NCI-H2081 (cell line): ENCODE results near the gene FLT3LG.
A peak's percentile ranks its signal among the peaks of the same experiment; 100 is the strongest.
"Not testable (repeated sequence)": the region's sequence is repeated elsewhere in the genome, so short reads cannot be mapped to it uniquely, and the experiment has no call there.

Experiments
- DNase-seq, 2 experiments: peaks; one replicate each; lab custom pipeline; 2025; lab: John Stamatoyannopoulos, UW

FLT3LG gene

DNA sequence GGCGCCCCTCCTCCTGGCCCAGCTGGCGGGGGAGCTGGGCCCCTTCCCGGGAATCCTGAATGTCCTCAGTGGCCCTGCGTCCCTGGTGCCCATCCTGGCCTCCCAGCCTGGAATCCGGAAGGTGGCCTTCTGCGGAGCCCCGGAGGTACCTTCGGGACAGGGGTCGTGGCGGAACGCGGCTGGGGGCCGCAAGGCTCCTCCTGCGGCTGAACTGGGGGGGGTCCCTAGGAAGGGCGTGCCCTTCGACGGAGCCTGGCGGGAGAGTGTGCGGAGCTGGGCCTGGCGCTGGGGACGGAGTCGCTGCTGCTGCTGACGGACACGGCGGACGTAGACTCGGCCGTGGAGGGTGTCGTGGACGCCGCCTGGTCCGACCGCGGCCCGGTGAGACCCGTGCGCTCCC lies 12.4 kb upstream of the FLT3LG start:
- no peak for DNase-seq

DNA sequence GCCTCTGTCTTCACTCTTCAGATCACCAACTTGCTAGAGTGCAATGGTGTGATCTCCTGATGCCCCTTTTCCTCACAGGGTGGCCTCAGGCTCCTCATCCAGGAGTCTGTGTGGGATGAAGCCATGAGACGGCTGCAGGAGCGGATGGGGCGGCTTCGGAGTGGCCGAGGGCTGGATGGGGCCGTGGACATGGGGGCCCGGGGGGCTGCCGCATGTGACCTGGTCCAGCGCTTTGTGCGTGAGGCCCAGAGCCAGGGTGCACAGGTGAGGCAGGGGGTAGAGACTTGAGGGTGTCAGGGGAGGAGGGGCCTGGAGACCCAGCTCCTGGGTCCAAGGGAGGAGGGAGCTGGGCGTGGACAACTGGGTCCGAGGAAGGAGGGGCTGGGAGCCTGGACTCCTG lies 11.5 kb upstream of the FLT3LG start:
- DNase-seq = no peak

DNA sequence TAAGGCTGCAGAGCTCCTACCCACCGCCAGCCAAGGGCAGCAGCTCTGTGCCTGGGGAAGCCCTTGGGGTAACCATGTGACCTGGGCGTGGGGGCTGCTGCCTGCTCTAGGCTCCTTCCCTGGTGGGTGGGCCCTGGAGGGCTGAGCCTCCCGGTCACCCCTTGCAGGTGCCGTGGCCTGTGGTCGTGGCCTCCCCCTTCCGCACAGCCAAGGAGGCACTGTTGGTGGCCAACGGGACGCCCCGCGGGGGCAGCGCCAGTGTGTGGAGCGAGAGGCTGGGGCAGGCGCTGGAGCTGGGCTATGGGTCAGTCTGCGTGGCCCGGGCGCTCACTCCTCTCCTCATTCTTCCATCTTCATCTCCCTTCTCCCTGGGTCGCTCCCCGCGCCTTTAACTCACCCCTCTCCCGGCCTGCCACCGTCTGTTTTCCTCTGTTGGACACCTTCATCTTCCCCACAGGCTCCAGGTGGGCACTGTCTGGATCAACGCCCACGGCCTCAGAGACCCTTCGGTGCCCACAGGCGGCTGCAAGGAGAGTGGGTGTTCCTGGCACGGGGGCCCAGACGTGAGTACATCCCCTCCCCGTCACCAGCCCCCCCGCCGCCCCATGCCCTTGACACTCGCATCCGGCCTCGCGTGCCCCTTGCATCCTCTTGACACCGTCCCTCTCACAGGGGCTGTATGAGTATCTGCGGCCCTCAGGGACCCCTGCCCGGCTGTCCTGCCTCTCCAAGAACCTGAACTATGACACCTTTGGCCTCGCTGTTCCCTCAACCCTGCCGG lies 9.9 kb upstream of the FLT3LG start:
- no peak for DNase-seq

DNA sequence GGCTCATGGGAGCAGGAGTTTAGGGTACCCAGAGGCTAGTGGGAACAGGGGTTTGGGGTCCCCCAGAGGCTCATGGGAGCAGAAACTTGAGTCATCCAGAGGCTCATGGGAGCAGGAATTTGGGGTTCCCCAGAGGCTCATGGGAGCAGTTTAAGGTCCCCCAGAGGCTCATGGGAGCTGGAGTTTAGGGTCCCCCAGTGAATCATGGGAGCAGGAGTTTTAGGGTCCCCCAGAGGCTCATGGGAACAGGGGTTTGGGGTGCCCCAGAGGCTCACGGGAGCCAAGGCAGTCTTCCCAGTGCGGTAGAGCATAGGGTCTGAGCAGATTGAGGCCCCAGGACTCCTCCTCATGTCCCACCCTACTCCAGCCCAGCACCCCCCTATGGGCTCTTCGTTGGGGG lies 8.6 kb upstream of the FLT3LG start:
- no peak for DNase-seq

DNA sequence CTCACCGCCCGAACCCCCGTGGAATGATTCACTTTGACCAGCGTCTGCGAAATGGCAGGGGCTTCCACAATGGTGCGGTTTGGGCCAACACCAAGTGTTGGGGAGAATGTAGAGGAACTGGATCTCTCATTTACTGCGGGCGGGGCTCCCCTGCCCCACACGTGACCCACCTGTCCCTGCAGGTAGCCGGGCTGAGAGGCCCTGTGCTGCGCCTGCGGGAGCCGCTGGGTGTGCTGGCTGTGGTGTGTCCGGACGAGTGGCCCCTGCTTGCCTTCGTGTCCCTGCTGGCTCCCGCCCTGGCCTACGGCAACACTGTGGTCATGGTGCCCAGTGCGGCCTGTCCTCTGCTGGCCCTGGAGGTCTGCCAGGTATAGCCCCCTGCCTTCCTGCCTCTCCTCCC lies 5.8 kb upstream of the FLT3LG start:
- DNase-seq = no peak

DNA sequence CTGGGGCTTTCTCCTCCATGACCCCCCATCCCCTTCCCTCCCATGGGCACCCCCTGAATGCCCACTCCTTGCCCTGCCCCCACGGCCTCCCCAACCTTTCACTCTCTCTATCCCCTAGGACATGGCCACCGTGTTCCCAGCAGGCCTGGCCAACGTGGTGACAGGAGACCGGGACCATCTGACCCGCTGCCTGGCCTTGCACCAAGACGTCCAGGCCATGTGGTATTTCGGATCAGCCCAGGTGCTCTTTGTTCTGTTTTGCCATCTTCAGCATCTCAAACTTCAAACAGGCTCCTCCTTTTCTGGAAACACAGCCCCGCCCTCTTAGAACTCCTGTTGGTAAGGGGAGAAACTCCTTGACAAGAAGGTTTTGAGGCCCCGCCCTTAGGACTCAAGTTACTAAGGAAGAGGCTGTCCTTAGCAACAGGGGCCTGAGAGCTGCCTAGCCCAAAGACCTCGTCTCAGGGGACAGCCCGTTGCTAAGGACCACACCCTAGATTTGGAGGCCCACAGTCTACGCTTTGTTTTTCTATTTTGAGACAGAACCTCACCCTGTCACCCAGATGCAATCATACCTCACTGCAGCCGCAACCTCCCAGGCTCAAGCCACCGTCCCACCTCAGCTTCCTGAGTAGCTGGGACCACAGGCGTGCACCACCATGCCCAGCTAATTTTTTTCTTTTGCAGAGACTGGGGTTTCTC lies 5.1 kb upstream of the FLT3LG start:
- DNase-seq = peak in 1 of 2 experiments; percentile 27

DNA sequence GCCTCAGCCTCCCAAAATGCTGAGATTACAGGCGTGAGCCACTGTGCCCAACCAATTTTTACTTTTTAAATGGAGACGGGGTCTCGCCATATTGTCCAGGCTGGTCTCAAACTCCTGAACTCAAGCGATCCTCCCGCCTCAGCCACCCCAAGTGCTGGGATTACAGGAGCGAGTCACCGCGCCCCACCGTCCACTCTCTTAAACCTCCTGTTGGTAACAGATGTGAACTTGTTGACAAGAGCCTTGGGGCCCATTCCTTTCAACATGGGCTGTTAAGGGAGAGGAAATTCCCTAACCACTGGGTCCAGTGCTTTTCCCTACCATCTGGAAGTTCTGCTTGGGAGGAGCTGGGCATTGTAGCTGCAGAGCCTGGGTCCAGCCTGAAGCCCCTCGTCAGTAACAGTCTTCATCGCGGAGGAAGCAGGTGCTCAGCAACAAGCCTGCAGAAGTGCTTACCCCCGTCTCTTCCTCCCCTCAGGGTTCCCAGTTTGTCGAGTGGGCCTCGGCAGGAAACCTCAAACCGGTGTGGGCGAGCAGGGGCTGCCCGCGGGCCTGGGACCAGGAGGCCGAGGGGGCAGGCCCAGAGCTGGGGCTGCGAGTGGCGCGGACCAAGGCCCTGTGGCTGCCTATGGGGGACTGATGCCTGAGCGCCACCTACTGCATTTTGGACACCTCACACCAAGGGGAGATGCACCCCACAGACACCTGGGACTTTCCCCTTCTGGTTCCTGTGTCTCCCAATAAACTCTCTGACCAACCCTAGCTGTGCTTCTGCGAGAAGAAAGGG lies 4.0 kb upstream of the FLT3LG start:
- no peak for DNase-seq

DNA sequence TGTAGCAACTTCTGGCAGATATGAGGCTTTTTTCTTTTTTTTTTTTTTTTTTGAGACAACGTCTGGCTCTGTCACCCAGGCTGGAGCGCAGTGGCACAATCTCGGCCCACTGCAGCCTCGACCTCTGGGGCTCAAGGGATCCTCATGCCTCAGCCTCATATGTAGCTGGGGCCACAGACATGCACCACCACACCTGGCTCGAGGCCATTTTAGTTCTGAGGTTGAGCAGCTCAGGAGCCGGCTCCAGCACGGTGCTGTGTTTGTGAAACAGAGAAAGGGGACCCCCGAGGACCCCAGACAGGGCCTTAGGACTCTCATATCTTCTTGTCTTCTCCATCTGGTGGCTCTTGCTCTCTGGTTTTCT lies 3.4 kb upstream of the FLT3LG start:
- DNase-seq = no peak

DNA sequence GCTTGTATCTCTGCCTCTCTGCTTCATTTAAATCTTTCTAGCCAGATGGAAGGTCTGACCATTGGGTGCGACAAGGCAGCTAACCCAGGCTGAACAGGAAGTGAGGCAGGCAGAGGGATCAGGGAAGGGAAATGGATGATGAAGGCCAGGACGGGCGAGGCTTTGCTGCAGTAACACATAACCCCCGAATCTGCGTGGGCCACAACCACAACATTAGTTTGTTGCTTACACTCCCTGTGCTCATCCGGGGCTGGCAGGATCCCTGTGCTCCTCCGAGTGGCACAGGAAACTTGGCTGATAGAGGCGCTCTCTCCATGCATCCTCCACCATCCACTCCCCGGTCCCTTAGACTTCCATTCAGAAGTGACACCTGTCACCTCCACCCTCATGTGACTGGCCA lies 1.1 kb upstream of the FLT3LG start:
- no peak for DNase-seq

DNA sequence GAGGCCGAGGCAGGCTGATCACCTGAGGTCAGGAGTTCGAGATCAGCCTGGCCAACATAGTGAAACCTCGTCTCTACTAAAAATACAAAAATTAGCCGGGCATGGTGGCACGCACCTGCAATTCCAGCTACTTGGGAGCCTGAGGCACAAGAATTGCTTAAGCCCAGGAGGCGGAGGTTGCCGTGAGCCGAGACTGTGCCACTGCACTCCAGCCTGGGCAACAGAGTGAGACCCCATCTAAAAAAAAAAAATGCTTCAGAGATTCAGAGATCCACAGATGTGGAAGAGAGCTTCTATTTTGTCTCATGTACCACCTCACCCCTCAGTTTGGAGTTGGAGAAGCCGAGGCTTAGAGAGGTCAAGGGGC lies 531 bp upstream of the FLT3LG start:
- not testable (repeated sequence) for DNase-seq

DNA sequence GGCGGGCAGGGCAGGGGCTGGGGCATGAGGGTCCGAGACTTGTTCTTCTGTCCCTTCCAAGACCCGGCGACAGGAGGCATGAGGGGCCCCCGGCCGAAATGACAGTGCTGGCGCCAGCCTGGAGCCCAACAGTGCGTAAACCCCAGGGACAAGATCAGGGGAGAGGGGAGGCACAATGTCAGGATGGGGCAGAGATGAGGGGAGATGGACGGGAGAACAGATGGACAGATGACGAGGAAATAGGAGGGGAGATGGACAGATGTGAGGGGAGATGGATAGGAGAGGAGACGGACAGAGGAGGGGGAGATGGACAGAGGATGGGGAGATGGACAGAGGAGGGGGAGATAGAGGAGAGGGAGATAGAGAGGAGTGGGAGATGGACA lies 518 bp downstream of the FLT3LG start:
- DNase-seq = no peak

DNA sequence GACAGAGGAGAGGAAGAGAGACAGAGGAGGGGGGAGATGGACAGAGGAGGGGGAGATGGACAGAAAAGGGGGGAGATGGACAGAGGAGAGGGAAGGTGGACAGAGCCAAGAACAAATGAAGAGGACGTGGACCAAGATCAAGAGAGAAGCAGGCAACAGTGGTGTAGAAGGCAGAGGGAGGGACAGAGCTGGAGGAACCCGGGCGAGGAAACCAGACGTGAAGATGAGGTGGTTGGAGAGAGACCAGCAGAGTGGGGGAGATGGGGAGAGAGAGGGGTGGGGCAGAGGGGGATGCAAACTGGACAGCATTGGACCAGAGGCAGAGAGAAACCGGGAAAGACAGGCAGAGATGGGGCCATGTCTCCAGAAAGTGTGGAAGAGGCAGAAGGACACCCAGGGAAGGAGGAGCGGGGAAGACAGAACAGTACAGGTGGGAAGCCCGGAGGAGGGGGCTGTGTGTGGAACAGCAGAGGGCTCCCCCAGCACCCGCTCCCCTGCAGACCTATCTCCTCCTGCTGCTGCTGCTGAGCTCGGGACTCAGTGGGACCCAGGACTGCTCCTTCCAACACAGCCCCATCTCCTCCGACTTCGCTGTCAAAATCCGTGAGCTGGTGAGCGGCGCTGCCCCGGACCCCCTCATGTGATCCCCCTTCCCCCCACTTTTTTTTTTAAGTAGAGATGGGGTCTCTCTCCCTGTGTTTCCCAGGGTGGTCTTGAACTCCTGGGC lies 1.3 kb downstream of the FLT3LG start:
- DNase-seq = no peak

DNA sequence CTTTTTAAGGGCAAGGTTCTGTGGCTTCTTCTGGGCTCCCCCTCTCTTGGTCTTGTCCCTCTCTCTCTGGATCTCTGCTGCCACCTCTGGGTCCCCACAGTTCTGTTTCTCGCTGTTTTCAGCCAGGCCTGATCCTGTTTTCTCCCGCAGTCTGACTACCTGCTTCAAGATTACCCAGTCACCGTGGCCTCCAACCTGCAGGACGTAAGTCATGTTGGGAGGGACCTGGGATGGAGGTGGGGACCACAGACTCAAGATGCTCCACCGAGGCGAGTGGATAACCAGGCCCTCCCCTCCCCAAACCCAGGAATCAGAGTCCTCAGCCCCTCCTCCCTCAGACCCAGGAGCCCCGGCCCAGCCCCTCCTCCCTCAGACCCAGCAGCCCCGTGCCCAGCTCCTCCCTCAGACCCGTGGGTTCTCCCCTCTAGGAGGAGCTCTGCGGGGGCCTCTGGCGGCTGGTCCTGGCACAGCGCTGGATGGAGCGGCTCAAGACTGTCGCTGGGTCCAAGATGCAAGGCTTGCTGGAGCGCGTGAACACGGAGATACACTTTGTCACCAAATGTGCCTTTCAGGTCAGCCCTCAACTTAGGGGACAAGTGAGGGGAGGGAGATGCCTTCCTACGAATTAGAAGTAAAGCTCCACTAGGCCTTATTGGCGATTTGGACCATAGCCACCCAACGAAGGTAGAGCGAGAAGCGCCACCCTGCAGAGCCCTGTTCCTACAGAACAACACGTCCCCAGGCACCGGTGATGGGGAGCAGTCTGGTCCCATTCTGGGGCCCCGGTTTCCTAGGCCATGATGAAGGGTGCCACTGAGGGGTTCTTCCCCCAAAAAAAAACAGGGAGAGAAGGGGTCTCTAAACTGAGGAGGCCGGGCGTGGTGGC lies 2.2 kb downstream of the FLT3LG start:
- DNase-seq = no peak

DNA sequence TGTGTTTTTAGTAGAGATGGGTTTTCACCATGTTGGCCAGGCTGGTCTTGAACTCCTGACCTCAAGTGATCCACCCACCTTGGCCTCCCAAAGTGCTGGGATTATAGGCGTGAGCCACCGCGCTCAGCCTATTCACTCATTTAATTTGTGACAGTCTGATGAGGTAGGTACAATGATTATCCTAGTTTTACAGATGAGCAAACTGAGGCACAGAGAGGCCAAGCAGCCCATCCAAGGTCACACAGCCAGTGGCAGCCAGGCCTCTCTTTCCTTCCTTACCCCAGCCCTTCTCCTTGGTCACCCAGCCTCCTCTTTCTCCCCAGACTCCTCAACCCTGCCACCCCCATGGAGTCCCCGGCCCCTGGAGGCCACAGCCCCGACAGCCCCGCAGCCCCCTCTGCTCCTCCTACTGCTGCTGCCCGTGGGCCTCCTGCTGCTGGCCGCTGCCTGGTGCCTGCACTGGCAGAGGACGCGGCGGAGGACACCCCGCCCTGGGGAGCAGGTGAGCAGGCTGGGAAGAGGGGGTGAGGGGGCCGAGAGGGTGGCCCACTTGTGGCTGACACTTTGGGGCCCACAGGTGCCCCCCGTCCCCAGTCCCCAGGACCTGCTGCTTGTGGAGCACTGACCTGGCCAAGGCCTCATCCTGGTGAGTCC lies 6.1 kb downstream of the FLT3LG start:
- DNase-seq = no peak

DNA sequence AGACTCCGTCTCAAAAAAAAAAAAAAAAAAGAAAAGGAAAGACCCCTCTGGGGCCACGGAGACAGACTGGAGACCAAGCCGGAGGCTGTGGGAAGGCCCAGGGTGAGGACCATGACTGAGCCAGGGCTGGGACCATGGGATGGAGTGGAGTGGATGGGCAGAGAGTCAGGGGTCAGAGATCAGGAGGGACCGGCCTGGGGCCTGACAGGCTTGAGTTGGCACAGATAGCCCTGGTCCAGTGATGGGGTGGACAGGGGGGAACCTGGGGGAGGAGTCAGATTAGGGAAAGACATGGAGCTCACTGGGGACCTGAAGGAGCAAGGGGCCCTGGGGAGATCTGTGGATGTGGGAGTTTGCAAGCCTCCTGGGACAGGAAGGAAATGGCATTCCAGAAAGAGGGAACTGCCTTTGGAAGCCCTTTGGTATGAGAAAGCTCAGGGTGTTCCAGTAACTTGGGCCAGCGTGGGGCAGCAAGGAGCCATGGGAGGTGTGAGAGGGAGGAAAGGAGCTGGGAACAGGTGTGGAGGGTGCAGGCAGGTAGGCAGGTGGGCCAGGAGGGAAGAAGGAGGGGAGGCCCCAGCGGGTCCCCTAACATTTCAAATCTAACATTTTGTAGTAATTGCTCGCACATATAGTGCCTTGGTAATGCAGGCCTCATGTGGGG lies 7.1 kb downstream of the FLT3LG start:
- no peak for DNase-seq

DNA sequence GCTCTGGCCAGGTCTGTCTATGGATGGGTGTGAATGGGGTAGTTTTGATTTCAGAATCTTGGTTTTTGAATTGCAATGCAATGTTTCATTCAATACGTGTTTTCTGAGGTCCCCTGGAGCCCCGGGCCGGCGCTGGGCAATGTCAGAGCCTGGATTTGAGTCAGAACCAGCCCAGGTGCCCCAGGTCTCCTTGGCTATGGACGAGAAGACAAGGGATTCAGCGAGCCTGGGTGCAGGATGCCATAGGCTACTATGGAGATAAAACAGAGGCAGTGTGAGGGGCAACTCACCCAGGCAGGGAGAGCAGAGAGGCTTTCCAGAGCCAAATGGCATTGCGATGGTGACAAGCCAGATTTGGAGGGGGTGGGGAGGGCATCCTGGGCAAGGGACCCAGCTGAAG lies 12.2 kb downstream of the FLT3LG start:
- no peak for DNase-seq

DNA sequence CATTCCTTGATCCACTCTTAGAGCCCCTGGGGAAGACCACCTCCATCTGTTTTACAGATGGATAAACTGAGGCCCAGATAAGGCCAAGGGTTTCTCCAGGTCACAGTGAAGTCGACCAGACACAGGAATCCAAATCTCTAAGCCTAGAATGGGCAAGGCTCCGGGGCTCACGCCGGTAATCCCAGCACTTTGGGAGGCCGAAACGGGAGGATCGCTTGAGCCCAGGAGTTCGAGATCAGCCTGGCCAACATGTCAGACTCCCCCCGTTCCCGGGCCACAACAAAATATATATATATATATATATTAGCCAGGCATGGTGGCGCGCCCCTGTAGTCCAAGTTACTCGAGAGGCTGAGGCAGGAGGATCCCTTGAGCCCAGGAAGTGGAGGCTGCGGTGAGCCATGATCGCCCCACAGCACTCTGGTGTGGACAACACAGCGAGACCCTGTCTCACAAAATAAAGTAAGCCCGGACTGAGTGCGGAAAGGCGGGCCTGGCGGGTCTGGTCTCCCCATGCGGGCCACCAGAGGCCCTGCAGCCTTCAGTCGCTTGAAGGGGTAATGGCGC lies 12.8 kb downstream of the FLT3LG start:
- no peak for DNase-seq

DNA sequence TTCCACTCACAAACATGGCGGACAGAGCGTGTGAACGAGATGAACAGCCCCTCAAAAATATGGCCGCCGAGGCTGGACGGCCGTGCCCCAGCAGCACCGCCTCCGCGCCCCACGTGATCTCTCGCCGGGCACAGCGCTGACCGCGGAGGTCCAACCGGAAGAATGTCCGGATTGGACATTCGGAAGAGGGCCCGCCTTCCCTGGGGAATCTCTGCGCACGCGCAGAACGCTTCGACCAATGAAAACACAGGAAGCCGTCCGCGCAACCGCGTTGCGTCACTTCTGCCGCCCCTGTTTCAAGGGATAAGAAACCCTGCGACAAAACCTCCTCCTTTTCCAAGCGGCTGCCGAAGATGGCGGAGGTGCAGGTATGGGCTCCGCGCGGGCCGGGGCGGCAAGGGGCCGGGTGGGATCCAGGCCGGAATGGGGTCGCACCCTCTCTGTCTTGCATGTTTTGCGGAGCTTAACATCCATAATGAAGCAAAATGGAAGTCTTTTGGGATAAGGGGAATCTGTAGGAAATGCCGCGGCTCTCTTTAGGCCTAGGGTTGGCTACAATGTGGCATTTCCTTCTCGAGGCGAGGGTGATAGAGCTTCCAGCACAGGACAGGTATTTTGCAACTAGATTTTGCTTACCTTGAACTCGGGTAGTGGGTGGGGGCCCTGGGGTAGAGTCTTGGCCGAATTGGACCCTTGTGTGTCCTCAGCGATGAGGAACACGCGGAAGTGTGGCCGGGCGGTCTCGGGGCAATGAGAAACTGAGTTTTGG lies 13.4 kb downstream of the FLT3LG start, which contains the start of gene RPL13A:
RPL13A (plus strand) TSS at position 332 of the 769 bp plus-strand sequence; CDS start at position 354, 22 bp downstream.
- peak; percentile 98 to 99 for DNase-seq
